ENCODE results near the gene ZKSCAN7. TPM values are rescaled to one million over a fixed set of nuclear protein-coding genes. Genes with fewer than 3 reads are reported as not detected.

The ZKSCAN7 gene
- polyA plus RNA-seq, 1 of the 3 experiments (the other 2 are of a cell fraction), result 5.4 TPM

GRCh38 chr3:44612678-44613077 lies 57.7 kb downstream of the ZKSCAN7 start:
- ChIA-PET CTCF (no interaction called here), POLR2A (no interaction called here)
- TF ChIP-seq, protein P1, sequence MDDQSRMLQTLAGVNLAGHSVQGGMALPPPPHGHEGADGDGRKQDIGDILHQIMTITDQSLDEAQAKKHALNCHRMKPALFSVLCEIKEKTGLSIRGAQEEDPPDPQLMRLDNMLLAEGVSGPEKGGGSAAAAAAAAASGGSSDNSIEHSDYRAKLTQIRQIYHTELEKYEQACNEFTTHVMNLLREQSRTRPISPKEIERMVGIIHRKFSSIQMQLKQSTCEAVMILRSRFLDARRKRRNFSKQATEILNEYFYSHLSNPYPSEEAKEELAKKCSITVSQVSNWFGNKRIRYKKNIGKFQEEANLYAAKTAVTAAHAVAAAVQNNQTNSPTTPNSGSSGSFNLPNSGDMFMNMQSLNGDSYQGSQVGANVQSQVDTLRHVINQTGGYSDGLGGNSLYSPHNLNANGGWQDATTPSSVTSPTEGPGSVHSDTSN (IDR thresholded peaks at IDR 0.05), result no peak
- no peak for TF ChIP-seq USF1 (IDR thresholded peaks at IDR 0.05; ENCODE audit: borderline replicate concordance, low read depth)
- TF ChIP-seq NFIC (IDR thresholded peaks at IDR 0.05; ENCODE audit: borderline replicate concordance), result no peak
- no peak for TF ChIP-seq RAD21 (IDR thresholded peaks at IDR 0.05; ENCODE audit: low read length)
- TF ChIP-seq TEAD4 (IDR thresholded peaks at IDR 0.05; ENCODE audit: borderline replicate concordance, insufficient read depth), result no peak
- TF ChIP-seq, protein P2, sequence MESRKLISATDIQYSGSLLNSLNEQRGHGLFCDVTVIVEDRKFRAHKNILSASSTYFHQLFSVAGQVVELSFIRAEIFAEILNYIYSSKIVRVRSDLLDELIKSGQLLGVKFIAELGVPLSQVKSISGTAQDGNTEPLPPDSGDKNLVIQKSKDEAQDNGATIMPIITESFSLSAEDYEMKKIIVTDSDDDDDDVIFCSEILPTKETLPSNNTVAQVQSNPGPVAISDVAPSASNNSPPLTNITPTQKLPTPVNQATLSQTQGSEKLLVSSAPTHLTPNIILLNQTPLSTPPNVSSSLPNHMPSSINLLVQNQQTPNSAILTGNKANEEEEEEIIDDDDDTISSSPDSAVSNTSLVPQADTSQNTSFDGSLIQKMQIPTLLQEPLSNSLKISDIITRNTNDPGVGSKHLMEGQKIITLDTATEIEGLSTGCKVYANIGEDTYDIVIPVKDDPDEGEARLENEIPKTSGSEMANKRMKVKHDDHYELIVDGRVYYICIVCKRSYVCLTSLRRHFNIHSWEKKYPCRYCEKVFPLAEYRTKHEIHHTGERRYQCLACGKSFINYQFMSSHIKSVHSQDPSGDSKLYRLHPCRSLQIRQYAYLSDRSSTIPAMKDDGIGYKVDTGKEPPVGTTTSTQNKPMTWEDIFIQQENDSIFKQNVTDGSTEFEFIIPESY (IDR thresholded peaks at IDR 0.05; ENCODE audit: borderline replicate concordance, low read depth), result no peak
- no peak for TF ChIP-seq FOXJ3 (CRISPR knock-in tag; IDR thresholded peaks at IDR 0.05)
- no peak for TF ChIP-seq JUND (IDR thresholded peaks at IDR 0.05)
- TF ChIP-seq GABPA (IDR thresholded peaks at IDR 0.05; ENCODE audit: low read depth), result no peak
- TF ChIP-seq, protein P3, sequence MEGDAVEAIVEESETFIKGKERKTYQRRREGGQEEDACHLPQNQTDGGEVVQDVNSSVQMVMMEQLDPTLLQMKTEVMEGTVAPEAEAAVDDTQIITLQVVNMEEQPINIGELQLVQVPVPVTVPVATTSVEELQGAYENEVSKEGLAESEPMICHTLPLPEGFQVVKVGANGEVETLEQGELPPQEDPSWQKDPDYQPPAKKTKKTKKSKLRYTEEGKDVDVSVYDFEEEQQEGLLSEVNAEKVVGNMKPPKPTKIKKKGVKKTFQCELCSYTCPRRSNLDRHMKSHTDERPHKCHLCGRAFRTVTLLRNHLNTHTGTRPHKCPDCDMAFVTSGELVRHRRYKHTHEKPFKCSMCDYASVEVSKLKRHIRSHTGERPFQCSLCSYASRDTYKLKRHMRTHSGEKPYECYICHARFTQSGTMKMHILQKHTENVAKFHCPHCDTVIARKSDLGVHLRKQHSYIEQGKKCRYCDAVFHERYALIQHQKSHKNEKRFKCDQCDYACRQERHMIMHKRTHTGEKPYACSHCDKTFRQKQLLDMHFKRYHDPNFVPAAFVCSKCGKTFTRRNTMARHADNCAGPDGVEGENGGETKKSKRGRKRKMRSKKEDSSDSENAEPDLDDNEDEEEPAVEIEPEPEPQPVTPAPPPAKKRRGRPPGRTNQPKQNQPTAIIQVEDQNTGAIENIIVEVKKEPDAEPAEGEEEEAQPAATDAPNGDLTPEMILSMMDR (IDR thresholded peaks at IDR 0.05), result no peak
- no peak for TF ChIP-seq TAF1 (IDR thresholded peaks at IDR 0.05; ENCODE audit: borderline replicate concordance, low read depth, low read length)
- TF ChIP-seq SIN3A (IDR thresholded peaks at IDR 0.05; ENCODE audit: borderline replicate concordance, low read depth, low read length), result no peak
- no peak for TF ChIP-seq USF2 (IDR thresholded peaks at IDR 0.05; ENCODE audit: borderline replicate concordance, low read depth, low read length)

More at GRCh38 chr3:44612678-44613077, 57.7 kb downstream of the ZKSCAN7 start:
- H4K20me1 ChIP-seq (ENCODE audit: insufficient read depth), result no peaks in the 10 kb centered on the region
- H3K4me3 ChIP-seq (ENCODE audit: low read depth in 2 of 2, low read length in 1 of 2), result no peak overlapping the region
- no peaks in the 10 kb centered on the region for H3K9me3 ChIP-seq
- H3K27ac ChIP-seq (ENCODE audit: low read depth in 2 of 2, low read length in 1 of 2), result no peak overlapping the region
- no peak for DNase-seq
- H3K4me1 ChIP-seq (ENCODE audit: control insufficient read depth in 1 of 2, insufficient read depth in 2 of 2, low read depth in 1 of 2, low read length in 1 of 2), result no peaks in the 10 kb centered on the region
- no peak overlapping the region for H3K9ac ChIP-seq
- no peak overlapping the region for H3K4me2 ChIP-seq
- H3K79me2 ChIP-seq (ENCODE audit: insufficient read depth), result no peaks in the 10 kb centered on the region
- no peaks in the 10 kb centered on the region for H3K36me3 ChIP-seq (replicated peaks in 1 of 2; ENCODE audit: control insufficient read depth in 1 of 2, insufficient read depth in 2 of 2, low read length in 1 of 2)
- H3F3A ChIP-seq (replicated peaks; ENCODE audit: insufficient read depth), result no peaks in the 10 kb centered on the region
- H3K9me2 ChIP-seq, result no peaks in the 10 kb centered on the region
- H2AFZ ChIP-seq (ENCODE audit: low read depth), result no peak overlapping the region
- H3K27me3 ChIP-seq (ENCODE audit: insufficient read depth), result no peaks in the 10 kb centered on the region

Other genes with a start within 250 kb of the ZKSCAN7 start
- 8.4 and 12.4 TPM in 2 replicates for gene TCAIM, start 216.4 kb upstream of the ZKSCAN7 start, polyA plus RNA-seq (2012; rRNA removed)
- gene ZNF445, start 77.5 kb upstream of the ZKSCAN7 start, polyA plus RNA-seq (2012; rRNA removed), result 2.2 and 2.9 TPM in 2 replicates
- 1.0 and 1.4 TPM in 2 replicates for gene ZNF660, start 29.8 kb downstream of the ZKSCAN7 start, polyA plus RNA-seq (2012; rRNA removed)
- 4.3 and 5.2 TPM in 2 replicates for gene ZNF197, start 69.8 kb downstream of the ZKSCAN7 start, polyA plus RNA-seq (2012; rRNA removed)
- 2.4 and 4.5 TPM in 2 replicates for gene ZNF35, start 93.5 kb downstream of the ZKSCAN7 start, polyA plus RNA-seq (2012; rRNA removed)
- 2.1 and 3.2 TPM in 2 replicates for gene ZNF502, start 157.5 kb downstream of the ZKSCAN7 start, polyA plus RNA-seq (2012; rRNA removed)
- 1.1 and 1.5 TPM in 2 replicates for gene ZNF501, start 174.4 kb downstream of the ZKSCAN7 start, polyA plus RNA-seq (2012; rRNA removed)
- gene KIAA1143, start 206.4 kb downstream of the ZKSCAN7 start, polyA plus RNA-seq (2012; rRNA removed), result 5.6 and 7.8 TPM in 2 replicates
- 2.1 and 2.3 TPM in 2 replicates for gene KIF15, start 206.6 kb downstream of the ZKSCAN7 start, polyA plus RNA-seq (2012; rRNA removed)

Measured in SK-N-SH (cell line).